Thoracic aorta (tissue), 2 donors: ENCODE data around the gene SLC25A36. TPM values are rescaled to one million over a fixed set of nuclear protein-coding genes. Genes with fewer than 3 reads are reported as not detected.

Source experiments
- ATAC-seq: fragments of 150-250 bp; one replicate; pipeline ENCODE4 v1.8.0; 2017; ENCODE audit warnings: low read depth; ENCODE audit not compliant: insufficient number of reproducible peaks, low FRiP score
- DNase-seq: peaks from one replicate; pipeline ENCODE4 v3.0.0-alpha.2; 2020; ENCODE audit warnings: low spot score
- H3K27ac ChIP-seq, 2 donors: fragments of 200-600 bp; sonication (generic); 1 replicate in 1 of 2; 2 replicates in 1 of 2; pipeline ENCODE4 v1.5.1; 2016; ENCODE audit warnings: mild to moderate bottlenecking in 2 of 2, moderate library complexity in 2 of 2
- H3K27me3 ChIP-seq: fragments of 200-600 bp; sonication (generic); replicated peaks from 2 replicates; pipeline ENCODE4 v1.6.0; 2016; ENCODE audit warnings: mild to moderate bottlenecking; ENCODE audit not compliant: insufficient read depth
- H3K36me3 ChIP-seq: fragments of 200-600 bp; sonication (generic); one replicate; pipeline ENCODE4 v1.5.1; 2016
- H3K4me1 ChIP-seq, 2 donors: fragments of 200-600 bp; sonication (generic); 1 replicate in 1 of 2; 2 replicates in 1 of 2; pipeline versions ENCODE4 v1.5.1 to v1.6.0; 2016; ENCODE audit warnings: low read depth in 2 of 2, mild to moderate bottlenecking in 1 of 2; ENCODE audit not compliant: control insufficient read depth in 1 of 2
- H3K4me3 ChIP-seq: fragments of 200-600 bp; sonication (generic); 2 replicates; pipeline ENCODE4 v1.5.1; 2016; ENCODE audit warnings: mild to moderate bottlenecking
- H3K9me3 ChIP-seq: fragments of 200-600 bp; sonication (generic); 2 replicates; pipeline ENCODE4 v1.5.1; 2016
- CTCF ChIP-seq: fragments of 200-600 bp; sonication (generic); IDR thresholded peaks from one replicate; pipeline ENCODE4 v1.5.1; 2019; ENCODE audit warnings: antibody characterized with exemption
- total RNA-seq, 2 donors: library from RNA; depleted of rRNA; stranded (reverse); fragments of >200 nt; gene quantifications; one replicate each; pipeline versions ENCODE4 v1.1.0 to v1.2.3, GENCODE V29; 2016

Gene SLC25A36
- 100 to 1,000 TPM in 1 of 2 donors, 10 to 100 TPM in 1; 56.7 to 149 TPM for total RNA-seq

- no peak for TF ChIP-seq CTCF
- Histone ChIP-seq H3K9me3 (no peaks in the 10 kb centered on the region), H3K4me1 (peaks cover 19 to 37% of the 10 kb centered on the region in 2 donors), H3K36me3 (no peaks in the 10 kb centered on the region), H3K4me3 (peak within 1 kb of the TSS; percentile 86), H3K27ac (peak within 1 kb of the TSS; percentile 96 to 98), H3K27me3 (no peaks in the 10 kb centered on the region)
- ATAC-seq = peak; percentile 98
- DNase-seq = peak; percentile 93
Observed at GRCh38 chr3:140941434-140942220, at the start of gene SLC25A36. TSS of gene SLC25A36 (plus strand) at chr3:140941836. CDS start at chr3:140942055, 219 bp downstream.

GRCh38 chr3:140896997-140897396 lies 44.6 kb upstream of the SLC25A36 start:
- ATAC-seq = no peak
- no peaks in the 10 kb centered on the region for H3K36me3 ChIP-seq
- TF ChIP-seq CTCF = no peak
- H3K4me1 ChIP-seq = no peaks in the 10 kb centered on the region
- H3K27ac ChIP-seq = no peak overlapping the region
- H3K27me3 ChIP-seq = no peaks in the 10 kb centered on the region
- H3K9me3 ChIP-seq = no peaks in the 10 kb centered on the region
- DNase-seq = no peak
- H3K4me3 ChIP-seq = no peak overlapping the region

- ATAC-seq = no peak
- no peaks in the 10 kb centered on the region for H3K4me1 ChIP-seq
- no peaks in the 10 kb centered on the region for H3K27me3 ChIP-seq
- no peak for DNase-seq
- no peaks in the 10 kb centered on the region for H3K9me3 ChIP-seq
- H3K4me3 ChIP-seq = no peak overlapping the region
- no peaks in the 10 kb centered on the region for H3K36me3 ChIP-seq
- TF ChIP-seq CTCF = peak; percentile 44
- H3K27ac ChIP-seq = no peak overlapping the region
Observed at GRCh38 chr3:140898340-140899180, 43.1 kb upstream of the SLC25A36 start.

GRCh38 chr3:140899363-140899762 lies 42.3 kb upstream of the SLC25A36 start:
- no peak overlapping the region for H3K4me3 ChIP-seq
- no peak overlapping the region for H3K27ac ChIP-seq
- no peaks in the 10 kb centered on the region for H3K27me3 ChIP-seq
- no peaks in the 10 kb centered on the region for H3K4me1 ChIP-seq
- no peak for TF ChIP-seq CTCF
- no peaks in the 10 kb centered on the region for H3K9me3 ChIP-seq
- DNase-seq = no peak
- no peak for ATAC-seq
- no peaks in the 10 kb centered on the region for H3K36me3 ChIP-seq

GRCh38 chr3:140902791-140903190 lies 38.8 kb upstream of the SLC25A36 start:
- H3K4me3 ChIP-seq = no peak overlapping the region
- H3K27ac ChIP-seq = no peak overlapping the region
- H3K9me3 ChIP-seq = no peaks in the 10 kb centered on the region
- DNase-seq = no peak
- TF ChIP-seq CTCF = no peak
- no peak for ATAC-seq
- no peaks in the 10 kb centered on the region for H3K27me3 ChIP-seq
- no peaks in the 10 kb centered on the region for H3K36me3 ChIP-seq
- no peaks in the 10 kb centered on the region for H3K4me1 ChIP-seq
